ENCODE measurements around the gene ID3. TPM values are rescaled to one million over a fixed set of nuclear protein-coding genes. Genes with fewer than 3 reads are reported as not detected.
"Not testable (repeated sequence)": the region's sequence is repeated elsewhere in the genome, so short reads cannot be mapped to it uniquely, and the experiment has no call there.

The ID3 gene
- total RNA-seq, 1 donor from 2014 or later: 420 TPM

DNA sequence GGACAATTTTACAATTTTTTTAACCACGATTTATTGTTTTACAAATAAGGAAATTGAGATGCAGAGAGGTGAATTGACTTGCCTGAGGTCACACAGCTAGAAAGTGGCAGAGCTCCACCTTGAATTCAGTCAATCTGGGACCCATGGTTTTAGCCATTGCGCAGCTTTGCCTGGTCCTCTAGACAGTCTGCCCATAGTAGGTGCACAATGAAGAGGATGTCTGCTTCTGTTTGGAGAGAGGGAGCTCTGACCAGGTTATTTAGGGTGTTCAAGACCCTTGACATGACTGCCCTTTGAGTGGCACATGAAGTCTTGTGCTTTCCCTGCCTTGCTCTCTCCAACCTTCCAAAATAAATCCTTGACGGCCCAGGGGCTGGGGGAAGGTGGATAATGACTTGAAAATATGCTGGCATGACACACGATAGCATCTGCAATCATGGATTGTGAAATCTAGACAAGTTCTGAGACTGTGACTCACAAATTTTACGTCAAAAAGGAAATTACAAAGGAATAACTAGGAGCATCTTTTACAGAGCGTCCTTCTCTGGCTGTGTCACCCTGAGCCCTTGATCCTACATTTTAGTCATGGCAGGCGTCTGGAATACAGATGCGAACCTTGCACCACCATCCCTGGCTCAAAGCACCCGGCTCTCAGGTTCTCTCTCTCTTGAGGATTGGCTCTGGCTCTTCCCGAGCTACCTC is 26.2 kb upstream of the ID3 start:
- no peaks in the 10 kb centered on the region for H3K9me3 Mint-ChIP-seq (ENCODE audit: low read depth)
- H3K27me3 Mint-ChIP-seq: peaks cover 2% of the 10 kb centered on the region
- peak overlapping the region; percentile 31 for H3K27ac Mint-ChIP-seq
- no peaks in the 10 kb centered on the region for H3K36me3 Mint-ChIP-seq (ENCODE audit: insufficient read depth)
- TF ChIP-seq, protein P1, sequence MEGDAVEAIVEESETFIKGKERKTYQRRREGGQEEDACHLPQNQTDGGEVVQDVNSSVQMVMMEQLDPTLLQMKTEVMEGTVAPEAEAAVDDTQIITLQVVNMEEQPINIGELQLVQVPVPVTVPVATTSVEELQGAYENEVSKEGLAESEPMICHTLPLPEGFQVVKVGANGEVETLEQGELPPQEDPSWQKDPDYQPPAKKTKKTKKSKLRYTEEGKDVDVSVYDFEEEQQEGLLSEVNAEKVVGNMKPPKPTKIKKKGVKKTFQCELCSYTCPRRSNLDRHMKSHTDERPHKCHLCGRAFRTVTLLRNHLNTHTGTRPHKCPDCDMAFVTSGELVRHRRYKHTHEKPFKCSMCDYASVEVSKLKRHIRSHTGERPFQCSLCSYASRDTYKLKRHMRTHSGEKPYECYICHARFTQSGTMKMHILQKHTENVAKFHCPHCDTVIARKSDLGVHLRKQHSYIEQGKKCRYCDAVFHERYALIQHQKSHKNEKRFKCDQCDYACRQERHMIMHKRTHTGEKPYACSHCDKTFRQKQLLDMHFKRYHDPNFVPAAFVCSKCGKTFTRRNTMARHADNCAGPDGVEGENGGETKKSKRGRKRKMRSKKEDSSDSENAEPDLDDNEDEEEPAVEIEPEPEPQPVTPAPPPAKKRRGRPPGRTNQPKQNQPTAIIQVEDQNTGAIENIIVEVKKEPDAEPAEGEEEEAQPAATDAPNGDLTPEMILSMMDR (IDR thresholded peaks at IDR 0.05; ENCODE audit: unreplicated experiment): no peak
- no peak overlapping the region for H3K4me3 Mint-ChIP-seq (ENCODE audit: low read depth)
- DNase-seq (ENCODE audit: low spot score, unreplicated experiment): no peak
- H3K4me1 Mint-ChIP-seq (ENCODE audit: low read depth): no peaks in the 10 kb centered on the region

DNA sequence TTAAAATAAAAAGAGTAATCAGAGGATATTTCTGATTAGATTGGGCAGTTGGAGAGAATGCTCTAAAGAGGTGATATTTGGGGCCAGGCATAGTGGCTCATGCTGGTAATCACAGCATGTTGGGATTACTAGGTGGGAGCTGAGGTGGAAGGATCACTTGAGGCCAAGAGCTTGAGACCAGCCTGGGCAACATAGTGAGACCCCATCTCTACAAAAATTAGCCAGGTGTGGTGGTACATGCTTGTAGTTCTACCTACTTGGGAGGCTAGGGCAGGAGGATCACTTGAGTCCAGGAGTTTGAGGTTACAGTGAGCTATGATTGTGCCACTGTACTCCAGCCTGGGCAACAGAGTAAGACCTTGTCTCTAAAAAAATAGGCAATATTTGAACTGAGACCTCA is 24.4 kb upstream of the ID3 start:
- H3K9me3 Mint-ChIP-seq (ENCODE audit: low read depth); H3K27ac Mint-ChIP-seq; H3K4me3 Mint-ChIP-seq (ENCODE audit: low read depth); H3K27me3 Mint-ChIP-seq; H3K4me1 Mint-ChIP-seq (ENCODE audit: low read depth); DNase-seq (ENCODE audit: low spot score, unreplicated experiment); H3K36me3 Mint-ChIP-seq (ENCODE audit: insufficient read depth): not testable (repeated sequence)

DNA sequence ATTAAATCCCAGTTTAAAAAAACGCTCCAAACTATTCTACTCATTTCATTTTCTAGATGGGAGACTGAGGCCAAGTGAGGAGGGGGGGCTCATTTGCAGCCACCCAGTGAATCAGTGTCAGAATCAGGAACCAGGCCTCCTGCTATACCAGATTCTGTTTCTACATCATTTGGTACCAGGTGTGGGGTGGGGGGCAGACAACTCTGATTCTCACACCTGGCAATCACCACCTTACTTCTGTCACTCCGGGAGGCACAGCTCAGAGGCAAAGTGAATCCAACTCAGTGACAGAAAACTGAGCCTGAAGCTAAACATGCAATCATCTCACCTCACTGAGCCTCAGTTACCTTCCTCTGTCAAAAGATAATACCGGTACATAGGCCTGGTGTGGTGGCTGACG is 23.5 kb upstream of the ID3 start:
- TF ChIP-seq, protein P1 (IDR thresholded peaks at IDR 0.05; ENCODE audit: unreplicated experiment): no peak
- Mint-ChIP-seq H3K36me3 (ENCODE audit: insufficient read depth) (no peaks in the 10 kb centered on the region), H3K9me3 (ENCODE audit: low read depth) (no peaks in the 10 kb centered on the region), H3K27me3 (no peaks in the 10 kb centered on the region), H3K27ac (no peak overlapping the region), H3K4me1 (ENCODE audit: low read depth) (no peaks in the 10 kb centered on the region), H3K4me3 (ENCODE audit: low read depth) (no peak overlapping the region)
- DNase-seq (ENCODE audit: low spot score, unreplicated experiment): no peak

DNA sequence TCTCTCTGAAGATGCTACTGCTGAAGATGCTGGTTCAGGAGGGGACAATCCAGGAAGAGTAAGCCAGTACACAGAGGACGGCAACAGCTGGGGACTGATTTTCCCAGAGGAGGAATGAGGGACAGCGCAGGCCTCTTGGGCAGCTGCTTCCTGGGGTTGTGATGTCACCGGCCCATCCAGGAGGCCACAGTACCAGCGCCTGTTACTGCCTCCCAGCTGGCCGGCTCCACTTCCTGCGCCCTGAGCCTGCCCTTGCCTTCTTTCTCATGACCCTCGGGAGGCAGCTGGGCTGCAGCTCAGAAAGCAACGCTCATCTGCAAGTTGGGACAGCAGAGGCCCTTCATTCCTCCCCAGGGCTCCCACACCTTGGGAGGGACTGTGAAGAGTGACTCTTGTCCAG is 21.9 kb upstream of the ID3 start:
- peak overlapping the region; percentile 49 for H3K27ac Mint-ChIP-seq
- no peak for DNase-seq (ENCODE audit: low spot score, unreplicated experiment)
- TF ChIP-seq, protein P1 (IDR thresholded peaks at IDR 0.05; ENCODE audit: unreplicated experiment): no peak
- H3K9me3 Mint-ChIP-seq (ENCODE audit: low read depth): no peaks in the 10 kb centered on the region
- no peaks in the 10 kb centered on the region for H3K36me3 Mint-ChIP-seq (ENCODE audit: insufficient read depth)
- peaks cover 13% of the 10 kb centered on the region for H3K4me1 Mint-ChIP-seq (ENCODE audit: low read depth)
- no peaks in the 10 kb centered on the region for H3K27me3 Mint-ChIP-seq
- no peak overlapping the region for H3K4me3 Mint-ChIP-seq (ENCODE audit: low read depth)

DNA sequence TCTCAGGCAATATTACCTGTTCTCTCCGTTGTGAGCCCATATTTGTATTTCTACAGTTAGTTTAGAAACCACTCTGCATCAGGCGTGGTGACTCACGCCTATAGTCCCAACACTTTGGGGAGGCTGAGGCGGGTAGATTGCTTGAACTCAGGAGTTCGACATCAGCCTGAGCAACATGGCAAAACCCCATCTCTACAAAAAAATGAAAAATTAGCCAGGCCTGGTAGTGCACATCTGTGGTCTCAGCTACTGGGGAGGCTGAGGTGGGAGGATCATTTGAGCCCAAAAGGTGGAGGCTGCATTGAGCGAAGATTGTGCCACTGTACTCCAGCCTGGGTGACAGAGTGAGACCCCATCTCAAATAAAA is 19.7 kb upstream of the ID3 start:
- TF ChIP-seq, protein P1 (IDR thresholded peaks at IDR 0.05; ENCODE audit: unreplicated experiment): no peak
- Mint-ChIP-seq H3K27ac (peak overlapping the region; percentile 90), H3K9me3 (ENCODE audit: low read depth) (no peaks in the 10 kb centered on the region), H3K27me3 (no peaks in the 10 kb centered on the region), H3K4me3 (ENCODE audit: low read depth) (no peak overlapping the region), H3K36me3 (ENCODE audit: insufficient read depth) (no peaks in the 10 kb centered on the region), H3K4me1 (ENCODE audit: low read depth) (peaks cover 27% of the 10 kb centered on the region)
- no peak for DNase-seq (ENCODE audit: low spot score, unreplicated experiment)

DNA sequence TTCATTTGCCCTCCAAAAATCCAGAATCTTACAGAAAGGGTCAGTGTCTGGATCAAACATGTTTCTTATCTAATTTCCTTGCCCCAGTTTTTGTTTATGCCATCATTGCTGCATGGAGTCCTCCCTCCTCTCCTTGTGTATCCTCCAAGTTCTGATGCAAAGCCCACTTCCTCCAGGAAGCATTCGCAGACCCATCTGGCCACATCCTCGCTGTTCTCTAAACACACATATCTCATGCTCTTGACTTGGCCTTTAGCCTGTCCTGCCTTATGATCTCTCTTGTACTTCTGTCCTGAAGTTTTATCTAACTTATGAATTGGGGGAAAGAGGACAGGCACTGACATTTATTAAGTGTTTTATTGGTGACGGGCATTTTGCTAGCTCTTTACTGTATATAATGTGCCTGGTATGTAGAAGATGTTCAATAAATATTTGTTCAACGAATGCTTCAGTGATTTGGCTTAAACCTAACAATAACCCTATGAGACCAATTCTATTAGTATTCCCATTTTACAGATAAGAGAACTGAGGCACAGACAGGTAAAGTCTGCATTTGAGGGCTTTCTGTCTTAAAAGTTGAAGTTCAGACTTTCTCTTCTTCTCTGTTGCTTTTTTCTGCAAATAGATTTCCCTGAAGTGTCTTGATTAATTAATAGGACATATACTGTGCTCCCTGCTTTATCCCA is 19.2 kb upstream of the ID3 start:
- Mint-ChIP-seq H3K9me3 (ENCODE audit: low read depth) (no peaks in the 10 kb centered on the region), H3K27me3 (no peaks in the 10 kb centered on the region), H3K27ac (peak overlapping the region; percentile 90), H3K4me1 (ENCODE audit: low read depth) (peaks cover 27% of the 10 kb centered on the region), H3K4me3 (ENCODE audit: low read depth) (no peak overlapping the region), H3K36me3 (ENCODE audit: insufficient read depth) (no peaks in the 10 kb centered on the region)
- no peak for DNase-seq (ENCODE audit: low spot score, unreplicated experiment)
- TF ChIP-seq, protein P1 (IDR thresholded peaks at IDR 0.05; ENCODE audit: unreplicated experiment): no peak
